HG02759 (cell line): ENCODE measurements around the gene NRP1.
"Not testable (repeated sequence)": the region's sequence is repeated elsewhere in the genome, so short reads cannot be mapped to it uniquely, and the experiment has no call there.

Experiments
- ATAC-seq: cut with Tn5 transposase; IDR thresholded peaks from one replicate; pipeline ENCODE4 v1.9.1; 2021; ENCODE audit warnings: mild to moderate bottlenecking, moderate library complexity; ENCODE audit not compliant: unreplicated experiment

The NRP1 gene

GRCh38 chr10:33240931-33241330 lies 93.5 kb downstream of the NRP1 start:
- ATAC-seq: no peak

- no peak for ATAC-seq
These were observed 94.2 kb downstream of the NRP1 start for GRCh38 chr10:33240258-33240657.

GRCh38 chr10:33239257-33239656 lies 95.2 kb downstream of the NRP1 start:
- ATAC-seq: no peak

- ATAC-seq: no peak
These were observed 95.8 kb downstream of the NRP1 start for GRCh38 chr10:33238643-33239042.

GRCh38 chr10:33237736-33238624 lies 96.5 kb downstream of the NRP1 start:
- ATAC-seq: no peak

GRCh38 chr10:33236916-33237315 lies 97.6 kb downstream of the NRP1 start:
- ATAC-seq: no peak

- no peak for ATAC-seq
These were observed 98.5 kb downstream of the NRP1 start for GRCh38 chr10:33235951-33236350.

- ATAC-seq: no peak
These were observed 99.1 kb downstream of the NRP1 start for GRCh38 chr10:33235251-33235884.

- ATAC-seq: no peak
These were observed 99.6 kb downstream of the NRP1 start for GRCh38 chr10:33234831-33235237.

GRCh38 chr10:33233635-33234034 lies 100.8 kb downstream of the NRP1 start:
- no peak for ATAC-seq

- no peak for ATAC-seq
These were observed 101.2 kb downstream of the NRP1 start for GRCh38 chr10:33233221-33233620.

- ATAC-seq: no peak
These were observed 102.7 kb downstream of the NRP1 start for GRCh38 chr10:33231621-33232350.

- ATAC-seq: no peak
These were observed 104.6 kb downstream of the NRP1 start for GRCh38 chr10:33229949-33230267.

- ATAC-seq: no peak
These were observed 105.1 kb downstream of the NRP1 start for GRCh38 chr10:33229252-33229948.

GRCh38 chr10:33228426-33228825 lies 106.0 kb downstream of the NRP1 start:
- ATAC-seq: no peak

- ATAC-seq: no peak
These were observed 107.0 kb downstream of the NRP1 start for GRCh38 chr10:33227489-33227888.

GRCh38 chr10:33224251-33224965 lies 110.1 kb downstream of the NRP1 start:
- no peak for ATAC-seq

GRCh38 chr10:33223326-33224000 lies 111.0 kb downstream of the NRP1 start:
- no peak for ATAC-seq

GRCh38 chr10:33222304-33222703 lies 112.2 kb downstream of the NRP1 start:
- ATAC-seq: not testable (repeated sequence)

- ATAC-seq: no peak
These were observed 116.6 kb downstream of the NRP1 start for GRCh38 chr10:33217854-33218253.
